ENCODE data around the gene MICA. TPM values are rescaled to one million over a fixed set of nuclear protein-coding genes. Genes with fewer than 3 reads are reported as not detected.

The MICA gene
- polyA plus RNA-seq, 2 of the 4 experiments (the other 2 are of a cell fraction) = 20.5 to 22.8 TPM

GRCh38 chr6:31354864-31355582 is 48.4 kb upstream of the MICA start (continued):
- TF ChIP-seq, protein P1, sequence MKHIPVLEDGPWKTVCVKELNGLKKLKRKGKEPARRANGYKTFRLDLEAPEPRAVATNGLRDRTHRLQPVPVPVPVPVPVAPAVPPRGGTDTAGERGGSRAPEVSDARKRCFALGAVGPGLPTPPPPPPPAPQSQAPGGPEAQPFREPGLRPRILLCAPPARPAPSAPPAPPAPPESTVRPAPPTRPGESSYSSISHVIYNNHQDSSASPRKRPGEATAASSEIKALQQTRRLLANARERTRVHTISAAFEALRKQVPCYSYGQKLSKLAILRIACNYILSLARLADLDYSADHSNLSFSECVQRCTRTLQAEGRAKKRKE (CRISPR knock-in tag; IDR thresholded peaks at IDR 0.05; ENCODE audit: low read depth) = no peak
- no peak for TF ChIP-seq ZSCAN20 (CRISPR knock-in tag; IDR thresholded peaks at IDR 0.05)
- TF ChIP-seq CTCF (IDR thresholded peaks at IDR 0.05) = no peak
- no peak for TF ChIP-seq NPAS2 (CRISPR knock-in tag; IDR thresholded peaks at IDR 0.05; ENCODE audit: borderline replicate concordance)

GRCh38 chr6:31355583-31355948 is 47.8 kb upstream of the MICA start:
- H3K4me3 ChIP-seq = no peak overlapping the region
- no peak for FAIRE-seq
- ChIA-PET POLR2A (no interaction called here), CTCF (interaction anchor here (1.0 kb wide), 1 partner anchor 11 kb away, joined by 3 read pairs; no protein-coding TSS in a partner anchor)
- TF ChIP-seq POLR2A (IDR thresholded peaks at IDR 0.05; ENCODE audit: low read length) (no peak), HOXB5 (CRISPR knock-in tag; IDR thresholded peaks at IDR 0.05) (no peak), CEBPB (IDR thresholded peaks at IDR 0.05) (no peak), RCOR1 (IDR thresholded peaks at IDR 0.05; ENCODE audit: low read depth, low read length) (no peak), CHD2 (IDR thresholded peaks at IDR 0.05; ENCODE audit: low read length, partially characterized antibody) (no peak), HOXA7 (CRISPR knock-in tag; IDR thresholded peaks at IDR 0.05) (no peak), HEYL (CRISPR knock-in tag; IDR thresholded peaks at IDR 0.05) (no peak), HDAC2 (IDR thresholded peaks at IDR 0.05) (no peak), FOSB (CRISPR knock-in tag; IDR thresholded peaks at IDR 0.05) (no peak), MAFK (IDR thresholded peaks at IDR 0.05; ENCODE audit: partially characterized antibody) (no peak), RAD21 (conservative IDR thresholded peaks at IDR 0.05 in 1 of 2, IDR thresholded peaks at IDR 0.05 in 1 of 2) (no peak), SMC3 (IDR thresholded peaks at IDR 0.05) (no peak), ZSCAN20 (CRISPR knock-in tag; IDR thresholded peaks at IDR 0.05) (no peak), RFX5 (IDR thresholded peaks at IDR 0.05) (no peak)
- DNase-seq (ENCODE audit: low read depth in 1 of 2, low spot score in 1 of 2) = no peak
- H3K9me3 ChIP-seq = no peaks in the 10 kb centered on the region
- WGBS (ENCODE audit: missing lambda C conversion rate) = 79% methylated on average over 5 of the region's 5 CpGs
- ATAC-seq = no peak
- H3K4me2 ChIP-seq = no peak overlapping the region
- H3K27ac ChIP-seq = no peak overlapping the region
- H3K4me1 ChIP-seq = no peaks in the 10 kb centered on the region

GRCh38 chr6:31356216-31356945 is 47.0 kb upstream of the MICA start:
- Histone ChIP-seq H3K27ac (peak overlapping the region in 1 of 2 experiments; percentile 70; a peak in 3 of 6 replicates), H3K4me2 (peak overlapping the region; percentile 67), H3K4me1 (no peaks in the 10 kb centered on the region), H3K4me3 (peak overlapping the region; percentile 47), H3K9me3 (no peaks in the 10 kb centered on the region)
- peak; percentile 37 to 65; a peak in 4 of 6 replicates for ATAC-seq
- POLR2A ChIA-PET = no interaction called here
- CTCF ChIA-PET = no interaction called here
- no peak for FAIRE-seq
- no peak for DNase-seq (ENCODE audit: low read depth in 1 of 2, low spot score in 1 of 2)
- TF ChIP-seq NR3C1 (IDR thresholded peaks at IDR 0.05) (no peak), RARB (CRISPR knock-in tag; IDR thresholded peaks at IDR 0.05) (no peak), RAD21 (conservative IDR thresholded peaks at IDR 0.05 in 1 of 2, IDR thresholded peaks at IDR 0.05 in 1 of 2) (no peak), ZNF302 (CRISPR knock-in tag; IDR thresholded peaks at IDR 0.05) (no peak)
- TF ChIP-seq, protein P2, sequence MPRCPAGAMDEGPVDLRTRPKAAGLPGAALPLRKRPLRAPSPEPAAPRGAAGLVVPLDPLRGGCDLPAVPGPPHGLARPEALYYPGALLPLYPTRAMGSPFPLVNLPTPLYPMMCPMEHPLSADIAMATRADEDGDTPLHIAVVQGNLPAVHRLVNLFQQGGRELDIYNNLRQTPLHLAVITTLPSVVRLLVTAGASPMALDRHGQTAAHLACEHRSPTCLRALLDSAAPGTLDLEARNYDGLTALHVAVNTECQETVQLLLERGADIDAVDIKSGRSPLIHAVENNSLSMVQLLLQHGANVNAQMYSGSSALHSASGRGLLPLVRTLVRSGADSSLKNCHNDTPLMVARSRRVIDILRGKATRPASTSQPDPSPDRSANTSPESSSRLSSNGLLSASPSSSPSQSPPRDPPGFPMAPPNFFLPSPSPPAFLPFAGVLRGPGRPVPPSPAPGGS (IDR thresholded peaks at IDR 0.05) = no peak
- WGBS (ENCODE audit: missing lambda C conversion rate) = no CpG with 5 or more reads among the region's 83 CpGs
